B cell (primary cell): ENCODE results near the gene PIGH. TPM values are rescaled to one million over a fixed set of nuclear protein-coding genes. Genes with fewer than 3 reads are reported as not detected.

Experiments
- ATAC-seq: fragments of 200-7000 bp; cut with Tn5 transposase; one replicate; pipeline ENCODE4 v1.10.0; 2021; ENCODE audit warnings: low read depth, mild to moderate bottlenecking, moderate number of reproducible peaks, moderate library complexity
- CTCF ChIA-PET: fragments of 350-600 bp; sonication (Branson Sonifier 250); formaldehyde crosslinking; loops from one replicate; lab custom pipeline; 2021; ENCODE audit warnings: antibody characterized with exemption, inconsistent platforms; lab: Charles Lee
- POLR2A ChIA-PET: fragments of 350-600 bp; sonication (Branson Sonifier 250); formaldehyde crosslinking; loops from one replicate; lab custom pipeline; 2021; ENCODE audit warnings: antibody characterized with exemption; lab: Charles Lee
- DNase-seq: peaks from one replicate; pipeline ENCODE4 v3.0.0; 2013
- H2AFZ ChIP-seq: 2 replicates; pipeline ENCODE4 v1.6.1; 2012; ENCODE audit warnings: mild to moderate bottlenecking, low read depth, low read length; ENCODE audit not compliant: insufficient read depth, poor library complexity, severe bottlenecking
- H3K27ac ChIP-seq, 2 donors: 1 replicate in 1 of 2; 2 replicates in 1 of 2; pipeline ENCODE4 v1.5.1; 2012 to 2013; ENCODE audit warnings: low read length in 2 of 2, mild to moderate bottlenecking in 2 of 2, moderate library complexity in 1 of 2
- H3K27me3 ChIP-seq, 4 experiments: fragments of 200-600 bp in 1 of 4; sonication (generic) in 1 of 4; replicated peaks in 1 of 4; 1 replicate in 2 of 4; 2 replicates in 2 of 4; pipeline versions ENCODE4 v1.6.1 to v1.7.0; 2013 to 2016; ENCODE audit warnings: low read length in 3 of 4, mild to moderate bottlenecking in 2 of 4, mixed read lengths in 1 of 4, moderate library complexity in 1 of 4; ENCODE audit not compliant: insufficient read depth in 4 of 4, control insufficient read depth in 3 of 4; ENCODE audit errors: control extremely low read depth in 1 of 4
- H3K36me3 ChIP-seq, 2 experiments: replicated peaks in 1 of 2; 1 replicate in 1 of 2; 2 replicates in 1 of 2; pipeline versions ENCODE4 v1.6.1 to v1.7.1; 2013; ENCODE audit warnings: low read length in 1 of 2; ENCODE audit not compliant: insufficient read depth in 2 of 2, control insufficient read depth in 1 of 2; ENCODE audit errors: control extremely low read depth in 1 of 2, extremely low read depth in 1 of 2
- H3K4me1 ChIP-seq, 2 donors: fragments of 200-600 bp in 1 of 2; sonication (generic) in 1 of 2; 1 replicate in 1 of 2; 2 replicates in 1 of 2; pipeline versions ENCODE4 v1.5.1 to v1.6.1; 2013 to 2017; ENCODE audit warnings: low read length in 2 of 2; ENCODE audit not compliant: control insufficient read depth in 2 of 2, insufficient read depth in 2 of 2
- H3K4me2 ChIP-seq: replicated peaks from 2 replicates; pipeline ENCODE3; 2012; ENCODE audit warnings: mild to moderate bottlenecking, low read depth, low read length; ENCODE audit not compliant: poor library complexity, severe bottlenecking
- H3K4me3 ChIP-seq, 5 experiments: fragments of 200-600 bp in 1 of 5; sonication (generic) in 1 of 5; 1 replicate in 3 of 5; 2 replicates in 2 of 5; pipeline versions ENCODE4 v1.5.1 to v1.7.0; 2011 to 2016; ENCODE audit warnings: low read length in 4 of 5, mild to moderate bottlenecking in 4 of 5, low read depth in 2 of 5, control low read depth in 1 of 5, moderate library complexity in 1 of 5; ENCODE audit not compliant: insufficient read depth in 1 of 5; ENCODE audit errors: control extremely low read depth in 1 of 5, extremely low read depth in 1 of 5
- H3K79me2 ChIP-seq: fragments of 200-600 bp; sonication (generic); one replicate; pipeline ENCODE4 v1.6.0; 2016; ENCODE audit warnings: low read length; ENCODE audit not compliant: control insufficient read depth, insufficient read depth
- H3K9ac ChIP-seq: fragments of 200-600 bp; sonication (generic); 2 replicates; pipeline ENCODE4 v1.6.1; 2017; ENCODE audit warnings: mild to moderate bottlenecking, low read length, moderate library complexity
- H3K9me3 ChIP-seq, 3 donors: one replicate each; pipeline versions ENCODE4 v1.6.1 to v1.7.1; 2013; ENCODE audit warnings: low read length in 2 of 3; ENCODE audit not compliant: control insufficient read depth in 2 of 3, insufficient read depth in 1 of 3; ENCODE audit errors: control extremely low read depth in 1 of 3
- H4K20me1 ChIP-seq: 2 replicates; pipeline ENCODE4 v1.6.0; 2012; ENCODE audit warnings: mild to moderate bottlenecking, low read length; ENCODE audit not compliant: insufficient read depth, control insufficient read depth, poor library complexity, severe bottlenecking
- H3K27ac Mint-ChIP-seq: one replicate; pipeline ENCODE4 v1.8.0; 2021; ENCODE audit warnings: mixed read lengths
- H3K27me3 Mint-ChIP-seq: one replicate; pipeline ENCODE4 v1.8.0; 2021; ENCODE audit warnings: mixed read lengths
- H3K4me1 Mint-ChIP-seq: one replicate; pipeline ENCODE4 v1.8.0; 2021; ENCODE audit warnings: mixed read lengths
- H3K4me3 Mint-ChIP-seq: one replicate; pipeline ENCODE4 v1.8.0; 2021; ENCODE audit warnings: mixed read lengths
- H3K9me3 Mint-ChIP-seq: one replicate; pipeline ENCODE4 v1.8.0; 2022; ENCODE audit warnings: mixed read lengths; ENCODE audit not compliant: insufficient read depth
- EZH2 ChIP-seq: IDR thresholded peaks from 2 replicates; pipeline ENCODE4 v1.6.1; 2012; ENCODE audit warnings: borderline replicate concordance, low read depth, mild to moderate bottlenecking, moderate library complexity, low read length; ENCODE audit not compliant: insufficient read depth, poor library complexity, severe bottlenecking
- WGBS: methylation state at CpG from one replicate; pipeline ENCODE4 v1.1.5; 2013; ENCODE audit warnings: missing lambda C conversion rate; ENCODE audit not compliant: insufficient coverage; 5-methylcytosine and 5-hydroxymethylcytosine counted together
- intact Hi-C: fragments of 100-400 bp; cut with micrococcal nuclease; formaldehyde crosslinking; loops from one replicate; pipeline ENCODE4 v1.10.0; 2022
- polyA plus RNA-seq: library from polyadenylated mRNA; depleted of rRNA; stranded (reverse); fragments of >200 nt; gene quantifications from 2 replicates; pipeline ENCODE4 v1.2.3, GENCODE V29; 2012
- total RNA-seq, 2 donors: library from RNA; stranded (reverse); fragments of 120-200 nt in 1 of 2; gene quantifications; 1 replicate in 1 of 2; 2 replicates in 1 of 2; pipeline versions ENCODE4 v1.2.3 to v1.2.4, GENCODE V29; 2013 to 2022
- TF ChIP-seq, protein P1 (sequence below): fragments of 200-600 bp; IDR thresholded peaks from one replicate; pipeline ENCODE4 v1.8.0; 2022; ENCODE audit warnings: antibody characterized with exemption, mild to moderate bottlenecking

Gene PIGH
- total and polyA plus RNA-seq, 2 donors (not counting 1 experiment from before 2014, with no cell fraction given): 26.7 to 48.0 TPM

DNA sequence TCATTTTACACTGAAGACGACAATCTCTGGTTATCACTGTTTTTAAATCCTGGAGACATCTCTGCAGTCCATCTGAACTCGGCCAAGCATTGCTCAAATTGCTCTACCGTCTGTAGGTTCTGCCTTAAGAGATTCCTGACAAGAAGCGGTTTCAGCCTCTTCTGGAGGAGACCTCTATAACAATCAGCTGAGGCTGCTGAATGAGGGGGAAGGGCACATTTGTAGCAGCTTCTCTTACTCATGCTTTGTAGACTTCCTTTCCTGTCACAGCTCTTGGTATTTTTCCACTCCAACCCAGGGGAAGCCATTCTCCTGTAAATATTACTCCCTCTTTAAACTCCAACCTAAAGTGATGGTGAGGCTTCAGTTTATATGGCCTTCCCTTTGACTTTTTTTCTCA lies 22.6 kb upstream of the PIGH start:
- Mint-ChIP-seq H3K27ac (no peak overlapping the region), H3K9me3 (no peaks in the 10 kb centered on the region)
- POLR2A ChIA-PET: no interaction called here

DNA sequence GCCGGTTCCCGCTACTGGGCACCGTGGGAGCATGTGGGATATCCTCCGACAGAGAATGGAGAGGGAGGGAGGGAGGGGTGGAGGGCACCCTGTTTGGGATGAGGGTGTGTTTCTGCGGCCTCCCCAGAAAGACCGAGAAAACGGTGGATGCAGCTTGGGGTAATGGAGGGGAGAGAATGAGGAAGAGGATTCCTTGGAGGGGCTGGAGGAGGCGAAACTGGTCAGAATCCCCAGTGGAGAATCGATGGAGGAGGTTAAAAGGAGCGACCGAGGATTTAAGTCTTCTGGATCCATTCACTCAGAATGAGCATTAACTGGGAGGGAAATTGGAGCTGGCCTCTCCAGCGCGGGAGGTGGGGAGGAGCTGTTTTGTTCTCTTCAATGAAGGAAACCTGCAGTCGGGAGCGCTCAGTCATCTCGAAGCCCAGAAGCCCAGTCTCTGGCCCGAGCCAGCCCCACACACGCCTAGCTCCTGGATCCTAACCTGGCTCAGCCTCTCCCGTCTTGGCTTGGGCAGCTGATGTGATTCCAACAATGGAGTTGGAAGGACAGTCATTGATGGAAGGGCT lies 20.2 kb upstream of the PIGH start:
- peak overlapping the region; percentile 71 for H3K9ac ChIP-seq
- Mint-ChIP-seq H3K4me1 (peaks cover 23% of the 10 kb centered on the region), H3K4me3 (peak overlapping the region; percentile 92), H3K27ac (no peak overlapping the region), H3K9me3 (no peaks in the 10 kb centered on the region), H3K27me3 (no peaks in the 10 kb centered on the region)
- no peak for ATAC-seq
- peaks cover 0 to 4% (median 0%) of the 10 kb centered on the region in 4 experiments for H3K27me3 ChIP-seq
- peak overlapping the region in 1 of 2 donors; percentile 78 for H3K27ac ChIP-seq
- no peaks in the 10 kb centered on the region for H3K9me3 ChIP-seq
- peak; percentile 34 for DNase-seq
- H3K4me3 ChIP-seq: peak overlapping the region; percentile 2 to 94 (median 81)
- CTCF ChIA-PET: interaction anchor here (0.6 to 2.0 kb wide), 10 partner anchors 8 to 84 kb away, joined by 3 to 7 read pairs (median 4); partner anchors contain the start of gene PIGH
- H4K20me1 ChIP-seq: no peaks in the 10 kb centered on the region
- H3K36me3 ChIP-seq: no peaks in the 10 kb centered on the region
- intact Hi-C loops: no loop called here
- peak overlapping the region; percentile 97 for H3K4me2 ChIP-seq
- 13% methylated on average over 19 of the region's 19 CpGs for WGBS
- POLR2A ChIA-PET: interaction anchor here (0.6 to 3.0 kb wide), 4 partner anchors 20 to 1172 kb away, joined by 3 to 11 read pairs (median 4); partner anchors contain the start of genes PIGH and VTI1B
- H3K79me2 ChIP-seq: no peaks in the 10 kb centered on the region
- peak overlapping the region; percentile 95 for H2AFZ ChIP-seq
- TF ChIP-seq, protein P1, sequence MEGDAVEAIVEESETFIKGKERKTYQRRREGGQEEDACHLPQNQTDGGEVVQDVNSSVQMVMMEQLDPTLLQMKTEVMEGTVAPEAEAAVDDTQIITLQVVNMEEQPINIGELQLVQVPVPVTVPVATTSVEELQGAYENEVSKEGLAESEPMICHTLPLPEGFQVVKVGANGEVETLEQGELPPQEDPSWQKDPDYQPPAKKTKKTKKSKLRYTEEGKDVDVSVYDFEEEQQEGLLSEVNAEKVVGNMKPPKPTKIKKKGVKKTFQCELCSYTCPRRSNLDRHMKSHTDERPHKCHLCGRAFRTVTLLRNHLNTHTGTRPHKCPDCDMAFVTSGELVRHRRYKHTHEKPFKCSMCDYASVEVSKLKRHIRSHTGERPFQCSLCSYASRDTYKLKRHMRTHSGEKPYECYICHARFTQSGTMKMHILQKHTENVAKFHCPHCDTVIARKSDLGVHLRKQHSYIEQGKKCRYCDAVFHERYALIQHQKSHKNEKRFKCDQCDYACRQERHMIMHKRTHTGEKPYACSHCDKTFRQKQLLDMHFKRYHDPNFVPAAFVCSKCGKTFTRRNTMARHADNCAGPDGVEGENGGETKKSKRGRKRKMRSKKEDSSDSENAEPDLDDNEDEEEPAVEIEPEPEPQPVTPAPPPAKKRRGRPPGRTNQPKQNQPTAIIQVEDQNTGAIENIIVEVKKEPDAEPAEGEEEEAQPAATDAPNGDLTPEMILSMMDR: no peak
- no peak for TF ChIP-seq EZH2
- peaks cover 12 to 18% of the 10 kb centered on the region in 2 donors for H3K4me1 ChIP-seq

More for the DNA sequence above, 22.6 kb upstream of the PIGH start:
- DNase-seq (no peak), ATAC-seq (no peak)
- intact Hi-C loops: no loop called here
- Histone ChIP-seq H3K9ac (no peak overlapping the region), H4K20me1 (no peaks in the 10 kb centered on the region), H3K4me3 (no peak overlapping the region), H3K9me3 (no peaks in the 10 kb centered on the region), H3K4me1 (peaks cover 12 to 18% of the 10 kb centered on the region in 2 donors), H3K36me3 (no peaks in the 10 kb centered on the region), H2AFZ (no peak overlapping the region), H3K4me2 (no peak overlapping the region), H3K27me3 (peaks cover 0 to 4% (median 0%) of the 10 kb centered on the region in 4 experiments), H3K27ac (no peak overlapping the region), H3K79me2 (no peaks in the 10 kb centered on the region)
- peaks cover 23% of the 10 kb centered on the region for H3K4me1 Mint-ChIP-seq
- TF ChIP-seq, protein P1: no peak
- TF ChIP-seq EZH2: no peak
- no peaks in the 10 kb centered on the region for H3K27me3 Mint-ChIP-seq
- H3K4me3 Mint-ChIP-seq: no peak overlapping the region
- 56% methylated on average over 3 of the region's 4 CpGs for WGBS
- CTCF ChIA-PET: no interaction called here
